GM23248 (cell line): Measurements from ENCODE around the gene HNRNPH1.

Experiments
- EZH2 ChIP-seq: fragments of 200-600 bp; sonication (generic); IDR thresholded peaks from 2 replicates; pipeline ENCODE4 v1.6.1; 2018; ENCODE audit warnings: antibody characterized with exemption, mild to moderate bottlenecking; ENCODE audit not compliant: insufficient read depth, poor library complexity, severe bottlenecking
- EZH2phosphoT487 ChIP-seq: fragments of 200-600 bp; sonication (generic); IDR thresholded peaks from 2 replicates; pipeline ENCODE4 v1.6.1; 2018; ENCODE audit warnings: antibody characterized with exemption, moderate library complexity, mild to moderate bottlenecking, low read depth; ENCODE audit not compliant: insufficient read depth

DNA sequence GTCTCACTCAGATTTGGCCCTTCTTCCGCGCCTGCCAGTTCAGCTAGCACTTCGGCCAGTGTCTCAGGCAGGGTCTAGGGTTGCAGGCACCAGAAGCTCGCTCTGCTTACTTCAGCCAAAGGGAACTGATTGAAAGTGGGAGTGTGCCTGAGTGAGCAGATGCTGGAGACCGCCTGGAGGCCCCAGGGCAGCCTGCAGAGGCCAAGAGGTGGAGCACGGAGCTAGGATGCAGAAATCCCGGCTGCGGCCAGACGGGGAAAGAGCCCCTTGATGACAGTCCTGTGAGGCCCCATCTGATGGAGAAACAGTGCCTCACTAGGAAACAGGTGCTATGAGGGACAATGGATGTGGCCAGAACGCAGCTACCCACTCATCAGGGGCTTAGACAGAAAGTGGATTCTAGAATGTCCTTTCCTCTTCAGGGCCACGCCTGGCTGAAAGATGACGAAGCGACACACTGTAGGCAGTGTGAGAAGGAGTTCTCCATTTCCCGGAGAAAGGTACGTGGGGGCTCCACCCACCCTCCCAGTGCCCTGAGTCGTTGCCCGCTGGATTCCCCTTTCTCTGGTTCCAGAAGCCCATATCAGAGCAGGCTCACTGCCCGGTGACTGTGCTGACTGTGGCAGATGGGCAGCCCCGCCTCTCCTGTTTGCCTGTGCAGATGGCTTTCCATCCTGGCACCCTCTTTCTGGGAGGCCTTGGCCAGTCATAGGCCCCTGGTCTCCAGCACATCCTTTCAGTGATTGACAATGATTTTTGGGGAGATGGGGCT lies 16.1 kb downstream of the HNRNPH1 start:
- TF ChIP-seq EZH2phosphoT487 = no peak
- no peak for TF ChIP-seq EZH2
